Fibroblast of lung (primary cell): Measurements from ENCODE around the gene PARP14. TPM values are rescaled to one million over a fixed set of nuclear protein-coding genes. Genes with fewer than 3 reads are reported as not detected.
"Not testable (repeated sequence)": the region's sequence is repeated elsewhere in the genome, so short reads cannot be mapped to it uniquely, and the experiment has no call there.

Experiments used
- DNase-seq, 2 donors: peaks; one replicate each; pipeline versions ENCODE4 v3.0.0 to v3.0.0-alpha.2; 2010; ENCODE audit warnings: low read depth in 2 of 2
- H2AFZ ChIP-seq: 2 replicates; pipeline ENCODE4 v1.5.1; 2012; ENCODE audit warnings: low read length, control low read depth, inconsistent platforms
- H3K27ac ChIP-seq: 2 replicates; pipeline ENCODE4 v1.5.1; 2011; ENCODE audit warnings: low read length, control low read depth; ENCODE audit not compliant: insufficient read depth
- H3K27me3 ChIP-seq: 2 replicates; pipeline ENCODE4 v1.5.1; 2011; ENCODE audit warnings: mild to moderate bottlenecking, low read length; ENCODE audit not compliant: control insufficient read depth, insufficient read depth
- H3K36me3 ChIP-seq: 2 replicates; pipeline ENCODE4 v1.5.1; 2011; ENCODE audit warnings: low read length; ENCODE audit not compliant: control insufficient read depth, insufficient read depth
- H3K4me1 ChIP-seq: 2 replicates; pipeline ENCODE4 v1.5.1; 2011; ENCODE audit warnings: low read length; ENCODE audit not compliant: control insufficient read depth, insufficient read depth; ENCODE audit errors: extremely low read depth
- H3K4me2 ChIP-seq: 2 replicates; pipeline ENCODE4 v1.5.1; 2011; ENCODE audit warnings: low read length, control low read depth; ENCODE audit not compliant: insufficient read depth; ENCODE audit errors: extremely low read depth
- H3K4me3 ChIP-seq, 4 experiments: fragments of 200-600 bp in 1 of 4; sonication (generic) in 1 of 4; replicated peaks in 1 of 4; 2 replicates each; pipeline ENCODE4 v1.5.1; 2011 to 2016; ENCODE audit warnings: low read length in 4 of 4, low read depth in 3 of 4, mild to moderate bottlenecking in 3 of 4, control low read depth in 2 of 4, inconsistent platforms in 1 of 4, mixed read lengths in 1 of 4; ENCODE audit not compliant: insufficient read depth in 1 of 4; ENCODE audit errors: control extremely low read depth in 1 of 4
- H3K79me2 ChIP-seq: 2 replicates; pipeline ENCODE4 v1.5.1; 2012; ENCODE audit warnings: mild to moderate bottlenecking, low read length, inconsistent platforms; ENCODE audit not compliant: control insufficient read depth, insufficient read depth
- H3K9ac ChIP-seq: 2 replicates; pipeline ENCODE4 v1.5.1; 2011; ENCODE audit warnings: mild to moderate bottlenecking, low read length, control low read depth; ENCODE audit not compliant: insufficient read depth
- H3K9me3 ChIP-seq: 2 replicates; pipeline ENCODE4 v1.5.1; 2012; ENCODE audit warnings: low read depth, low read length; ENCODE audit not compliant: control insufficient read depth, insufficient read depth
- H4K20me1 ChIP-seq: 2 replicates; pipeline ENCODE4 v1.5.1; 2011; ENCODE audit warnings: low read length; ENCODE audit not compliant: control insufficient read depth, insufficient read depth; ENCODE audit errors: extremely low read depth
- CTCF ChIP-seq, 2 donors: IDR thresholded peaks in 1 of 2; conservative IDR thresholded peaks in 1 of 2; 1 replicate in 1 of 2; 2 replicates in 1 of 2; pipeline ENCODE4 v1.5.1; 2011 to 2012; ENCODE audit warnings: low read length in 2 of 2, control low read depth in 1 of 2, inconsistent platforms in 1 of 2, low read depth in 1 of 2, mild to moderate bottlenecking in 1 of 2
- EZH2 ChIP-seq: IDR thresholded peaks from 2 replicates; pipeline ENCODE4 v1.5.1; 2012; ENCODE audit warnings: low read length, control low read depth, mild to moderate bottlenecking; ENCODE audit errors: missing control alignments
- polyA plus RNA-seq, 2 donors: library from polyadenylated mRNA; depleted of rRNA in 1 of 2; stranded (reverse) in 1 of 2; unstranded in 1 of 2; fragments of >200 nt; gene quantifications; 2 replicates each; pipeline ENCODE4 v1.2.1, GENCODE V29; 2011 to 2012; ENCODE audit warnings: missing spikeins in 1 of 2
- total RNA-seq: library from RNA; depleted of rRNA; stranded (reverse); fragments of >200 nt; gene quantifications from 2 replicates; pipeline ENCODE4 v1.2.1, GENCODE V29; 2014

PARP14 gene
- total and polyA plus RNA-seq, 2 donors (not counting 1 experiment from before 2014, with no cell fraction given): 35.6 to 78.3 TPM

- no peak for TF ChIP-seq EZH2
- Histone ChIP-seq H3K9ac (no peak overlapping the region), H3K79me2 (no peaks in the 10 kb centered on the region), H2AFZ (no peak overlapping the region), H3K27me3 (no peaks in the 10 kb centered on the region), H4K20me1 (no peaks in the 10 kb centered on the region), H3K27ac (no peak overlapping the region), H3K9me3 (no peaks in the 10 kb centered on the region), H3K4me3 (no peak overlapping the region), H3K36me3 (peaks cover 2% of the 10 kb centered on the region), H3K4me1 (no peaks in the 10 kb centered on the region), H3K4me2 (no peak overlapping the region)
- no peak for DNase-seq
Measured at GRCh38 chr3:122728186-122728585, 47.5 kb downstream of the PARP14 start.

- H3K9ac ChIP-seq: no peak overlapping the region
- H4K20me1 ChIP-seq: no peaks in the 10 kb centered on the region
- H3K27me3 ChIP-seq: no peaks in the 10 kb centered on the region
- H2AFZ ChIP-seq: no peak overlapping the region
- no peak for DNase-seq
- no peak overlapping the region for H3K27ac ChIP-seq
- no peaks in the 10 kb centered on the region for H3K79me2 ChIP-seq
- TF ChIP-seq EZH2 (no peak), CTCF (conservative IDR thresholded peaks at IDR 0.05 in 1 of 2, IDR thresholded peaks at IDR 0.05 in 1 of 2; ENCODE audit: low read depth in 1 of 2, low read length in 2 of 2) (no peak)
- H3K9me3 ChIP-seq: no peaks in the 10 kb centered on the region
- no peak overlapping the region for H3K4me3 ChIP-seq
- H3K4me2 ChIP-seq: no peak overlapping the region
- H3K36me3 ChIP-seq: peaks cover 2% of the 10 kb centered on the region
- H3K4me1 ChIP-seq: no peaks in the 10 kb centered on the region
Measured at GRCh38 chr3:122728756-122729514, 48.3 kb downstream of the PARP14 start.

- Histone ChIP-seq H3K27me3 (no peaks in the 10 kb centered on the region), H3K79me2 (no peaks in the 10 kb centered on the region), H3K9ac (no peak overlapping the region), H2AFZ (no peak overlapping the region), H3K36me3 (peaks cover 2% of the 10 kb centered on the region), H3K4me3 (no peak overlapping the region), H4K20me1 (no peaks in the 10 kb centered on the region), H3K9me3 (no peaks in the 10 kb centered on the region), H3K4me1 (no peaks in the 10 kb centered on the region), H3K4me2 (no peak overlapping the region), H3K27ac (no peak overlapping the region)
- TF ChIP-seq EZH2 (no peak), CTCF (conservative IDR thresholded peaks at IDR 0.05 in 1 of 2, IDR thresholded peaks at IDR 0.05 in 1 of 2; ENCODE audit: low read depth in 1 of 2, low read length in 2 of 2) (no peak)
- DNase-seq: no peak
Measured at GRCh38 chr3:122730240-122730639, 49.6 kb downstream of the PARP14 start.

GRCh38 chr3:122732682-122733525 is 52.3 kb downstream of the PARP14 start:
- not testable (repeated sequence) for H3K9ac ChIP-seq, H2AFZ ChIP-seq, H3K36me3 ChIP-seq, DNase-seq, H3K27me3 ChIP-seq, H3K79me2 ChIP-seq, H3K9me3 ChIP-seq, H3K4me1 ChIP-seq, H3K27ac ChIP-seq, H3K4me2 ChIP-seq, H3K4me3 ChIP-seq, H4K20me1 ChIP-seq
